ENCODE results near the gene PAPOLA.

PAPOLA gene

GRCh38 chr14:96565811-96566210 lies 63.6 kb downstream of the PAPOLA start:
- no peak for DNase-seq (ENCODE audit: low spot score)

GRCh38 chr14:96567289-96567899 lies 65.2 kb downstream of the PAPOLA start:
- no peak for DNase-seq (ENCODE audit: low spot score)

GRCh38 chr14:96568621-96569020 lies 66.4 kb downstream of the PAPOLA start:
- no peak for DNase-seq (ENCODE audit: low spot score)

- DNase-seq (ENCODE audit: low spot score) = no peak
These were observed 69.1 kb downstream of the PAPOLA start for GRCh38 chr14:96571311-96571710.

DNA sequence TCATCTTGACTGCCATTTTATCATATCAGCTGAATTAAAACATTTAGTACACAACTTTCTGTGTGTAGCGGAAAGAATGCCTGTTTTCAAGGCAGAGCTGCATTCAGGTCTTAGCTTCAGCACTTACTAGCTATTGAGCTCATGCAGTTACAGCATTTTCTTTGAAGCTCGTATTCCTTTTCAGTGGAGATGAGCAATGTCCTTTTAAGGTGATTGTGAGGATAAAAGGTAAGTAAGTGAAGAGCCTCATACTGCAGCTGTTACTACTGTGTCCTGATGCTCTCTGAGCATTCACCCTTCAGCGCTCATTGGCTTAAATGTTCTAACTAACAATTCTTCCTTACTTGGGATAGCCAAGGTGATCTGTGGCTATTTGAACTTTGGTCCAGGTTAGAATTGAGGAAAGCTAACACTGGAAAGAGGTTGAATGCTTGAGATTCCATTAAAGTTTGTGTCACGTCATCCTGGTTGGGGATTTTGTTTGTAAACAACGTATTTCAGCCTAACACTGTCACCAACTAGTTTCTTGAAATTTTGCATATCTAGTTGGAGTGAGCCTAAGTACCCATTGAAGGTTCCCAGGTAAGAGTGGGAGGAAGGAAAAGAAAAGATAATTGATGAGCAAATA lies 71.4 kb downstream of the PAPOLA start:
- DNase-seq (ENCODE audit: low spot score) = no peak

- DNase-seq (ENCODE audit: low spot score) = no peak
These were observed 72.0 kb downstream of the PAPOLA start for GRCh38 chr14:96574171-96574632.

DNA sequence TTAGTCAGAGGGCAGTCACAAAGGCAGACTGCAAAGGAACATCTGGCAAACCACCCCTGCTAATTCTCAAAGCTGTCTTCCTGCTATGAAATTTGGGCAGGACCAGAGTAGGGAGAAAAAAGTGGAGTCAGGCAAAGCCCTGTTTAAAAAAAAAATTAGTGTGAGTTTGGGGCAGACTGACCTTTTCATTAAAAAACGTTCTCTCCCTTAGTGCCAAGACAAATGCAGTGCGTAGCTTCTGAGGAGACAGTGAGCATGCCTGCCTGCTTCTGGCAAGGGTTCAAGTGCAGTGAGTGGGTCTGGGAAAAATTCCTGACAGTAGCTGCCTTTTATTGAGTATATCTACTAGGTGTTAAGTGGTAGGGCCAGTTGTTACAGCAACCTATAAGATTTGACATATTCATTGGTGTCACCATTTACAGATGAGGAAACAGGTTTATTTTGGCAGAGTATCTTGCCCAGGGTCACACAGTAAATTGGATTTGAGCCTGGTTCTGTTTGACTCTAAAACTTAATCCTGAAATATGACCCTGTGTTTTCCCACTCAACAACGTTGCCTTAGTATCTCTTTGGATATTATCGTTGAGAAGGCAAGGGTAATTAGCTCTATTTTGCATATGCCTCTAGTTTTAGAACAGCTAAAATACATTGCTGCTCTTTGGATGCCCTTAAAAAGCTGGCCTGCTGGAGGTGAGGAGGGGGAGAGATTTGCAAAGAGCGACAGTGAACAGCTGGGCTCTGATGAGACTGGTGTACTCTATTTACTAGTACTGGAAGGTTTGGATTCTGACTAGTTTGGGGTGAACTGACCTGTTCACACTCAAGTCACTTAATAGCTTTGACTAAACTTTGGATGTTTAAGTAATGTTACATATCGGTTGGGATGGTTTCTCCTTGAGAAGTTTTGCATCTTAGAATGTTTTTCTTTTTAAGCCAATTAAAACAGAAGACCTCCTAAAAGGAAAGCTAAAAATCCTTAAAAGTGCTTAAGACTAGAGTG lies 72.8 kb downstream of the PAPOLA start:
- DNase-seq (ENCODE audit: low spot score) = no peak

DNA sequence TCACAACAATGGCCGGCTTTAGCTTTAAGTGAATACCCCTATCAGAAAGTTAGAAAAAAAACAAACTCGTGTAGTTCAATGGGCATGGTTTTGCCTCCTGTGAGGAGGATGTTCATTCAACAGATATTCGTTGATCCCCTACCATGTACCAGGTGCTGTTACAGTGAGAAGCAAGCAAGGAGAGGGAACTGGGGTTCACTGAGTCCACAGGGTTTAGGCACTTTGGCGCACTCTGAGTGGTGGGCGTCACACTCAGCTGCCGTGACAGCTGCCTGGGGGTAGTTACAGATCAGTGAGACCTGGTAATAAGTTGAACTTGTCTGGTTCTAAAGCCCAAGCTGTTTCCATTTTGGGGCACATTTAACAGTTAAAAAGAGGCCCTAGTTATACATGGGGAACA lies 74.2 kb downstream of the PAPOLA start:
- no peak for DNase-seq (ENCODE audit: low spot score)

GRCh38 chr14:96576937-96577336 lies 74.8 kb downstream of the PAPOLA start:
- DNase-seq (ENCODE audit: low spot score) = no peak

DNA sequence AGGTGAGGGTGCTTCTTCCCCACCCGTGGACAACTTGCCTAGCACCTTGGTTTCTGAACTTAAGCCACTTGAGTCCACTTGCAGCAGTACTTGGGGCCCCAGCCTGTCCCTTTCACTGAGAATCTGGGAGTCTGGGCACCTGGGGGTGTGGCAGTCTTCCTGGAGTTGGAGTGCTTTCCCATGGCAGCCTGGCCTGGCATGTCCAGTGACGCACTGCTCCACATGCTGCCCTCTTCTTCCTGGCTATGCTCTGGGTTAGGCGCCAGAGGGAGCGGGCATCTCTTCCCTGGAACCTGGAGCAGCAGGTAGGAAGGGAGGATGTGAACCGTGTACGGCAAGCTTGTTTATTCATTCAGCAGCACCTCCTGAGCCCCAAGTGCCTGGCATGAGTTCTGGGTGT lies 76.4 kb downstream of the PAPOLA start:
- no peak for DNase-seq (ENCODE audit: low spot score)

- DNase-seq (ENCODE audit: low spot score) = no peak
These were observed 77.2 kb downstream of the PAPOLA start for GRCh38 chr14:96579358-96579757.

DNA sequence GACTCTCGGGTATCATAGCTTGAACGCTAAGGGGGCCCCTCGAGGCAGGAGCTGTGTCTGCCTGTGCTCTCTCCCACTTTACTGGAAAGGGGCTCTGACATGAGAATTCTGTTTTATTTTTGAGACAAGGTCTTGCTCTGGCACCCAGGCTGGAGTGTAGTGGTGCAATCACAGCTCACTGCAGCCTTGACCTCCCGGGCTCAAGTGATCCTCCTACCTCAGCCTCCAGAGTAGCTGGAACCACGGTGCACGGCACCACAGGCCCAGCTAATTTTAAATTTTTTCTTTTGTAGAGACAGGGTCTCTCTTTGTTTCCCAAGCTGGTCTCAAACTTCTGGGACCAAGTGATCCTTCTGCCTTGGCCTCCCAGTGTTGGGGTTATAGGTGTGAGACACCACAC lies 77.7 kb downstream of the PAPOLA start:
- no peak for DNase-seq (ENCODE audit: low spot score)

DNA sequence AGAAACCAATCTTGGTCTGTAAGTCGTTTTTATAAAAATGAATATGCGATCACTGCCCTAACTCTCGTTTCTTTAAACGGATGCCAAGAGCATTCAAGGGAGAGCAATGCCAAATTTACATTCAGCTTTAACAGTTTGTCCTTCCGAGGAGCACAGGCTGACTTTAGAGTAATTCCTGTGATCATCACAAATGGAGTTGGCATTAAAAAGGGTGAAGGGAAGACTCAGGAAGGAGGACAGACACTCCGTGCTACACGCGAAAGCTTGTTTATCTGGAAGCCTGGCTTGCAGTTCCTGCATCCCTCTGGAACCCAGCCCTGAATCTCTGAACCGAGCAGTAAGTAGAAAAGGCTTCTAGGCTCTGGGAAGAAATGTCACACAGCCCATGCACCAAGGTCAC lies 78.4 kb downstream of the PAPOLA start:
- DNase-seq (ENCODE audit: low spot score) = no peak

- DNase-seq (ENCODE audit: low spot score) = no peak
These were observed 78.8 kb downstream of the PAPOLA start for GRCh38 chr14:96581026-96581425.

- DNase-seq (ENCODE audit: low spot score) = no peak
These were observed 79.7 kb downstream of the PAPOLA start for GRCh38 chr14:96581902-96582301.

DNA sequence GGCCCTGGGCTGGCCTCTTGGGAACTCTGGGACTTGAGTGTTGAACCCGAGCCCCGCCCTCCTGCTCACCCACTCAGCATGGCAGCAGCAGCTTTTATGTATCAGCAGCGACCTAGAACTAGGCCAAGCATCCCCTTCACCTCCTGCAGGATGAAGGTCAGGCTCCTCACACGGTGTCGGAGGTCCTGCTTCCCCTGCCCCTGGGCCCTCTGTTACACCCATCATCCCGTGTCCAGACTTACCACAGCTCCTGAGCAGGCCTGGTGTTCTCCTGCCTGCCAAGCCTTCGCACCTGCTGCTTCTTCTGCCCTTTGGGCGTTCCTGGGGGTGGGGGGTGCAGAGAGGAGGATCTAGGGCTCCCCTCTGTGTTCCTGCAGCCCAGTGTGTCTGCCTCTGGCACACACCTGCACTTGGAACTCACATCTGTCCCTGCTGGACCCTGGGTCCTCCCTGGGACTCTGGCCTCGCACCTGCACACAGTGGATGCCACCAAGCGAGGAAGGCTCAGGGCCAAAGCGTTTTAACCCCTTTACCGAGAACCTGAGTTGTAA lies 80.3 kb downstream of the PAPOLA start:
- DNase-seq (ENCODE audit: low spot score) = no peak

- no peak for DNase-seq (ENCODE audit: low spot score)
These were observed 80.8 kb downstream of the PAPOLA start for GRCh38 chr14:96582995-96583394.

- DNase-seq (ENCODE audit: low spot score) = no peak
These were observed 81.4 kb downstream of the PAPOLA start for GRCh38 chr14:96583569-96584041.

GRCh38 chr14:96584199-96584906 lies 82.2 kb downstream of the PAPOLA start:
- peak; percentile 80 for DNase-seq (ENCODE audit: low spot score)

GRCh38 chr14:96584907-96585671 lies 82.9 kb downstream of the PAPOLA start:
- no peak for DNase-seq (ENCODE audit: low spot score)

- DNase-seq (ENCODE audit: low spot score) = no peak
These were observed 83.5 kb downstream of the PAPOLA start for GRCh38 chr14:96585672-96586013.
